ENCODE results near the gene NTRK1.

- TF ChIP-seq CTCF (IDR thresholded peaks at IDR 0.05) (no peak), EZH2 (IDR thresholded peaks at IDR 0.05; ENCODE audit: borderline replicate concordance, insufficient read depth, low read depth, low read length, poor library complexity, severe bottlenecking) (no peak)
Measured at GRCh38 chr1:156862584-156862983, 1.9 kb downstream of the NTRK1 start.

Data from B cell (primary cell).